Sciatic nerve (tissue), 2 donors: ENCODE measurements around the gene PBX1. TPM values are rescaled to one million over a fixed set of nuclear protein-coding genes. Genes with fewer than 3 reads are reported as not detected.

Source experiments
- ATAC-seq: fragments of 200-7000 bp; cut with Tn5 transposase; one replicate; pipeline ENCODE4 v1.9.1; 2020; ENCODE audit warnings: mild to moderate bottlenecking, moderate library complexity
- DNase-seq: peaks from one replicate; pipeline ENCODE4 v3.0.0-alpha.2; 2020; ENCODE audit warnings: low spot score
- intact Hi-C: fragments of 100-400 bp; cut with DNase I; formaldehyde crosslinking; loops from one replicate; pipeline ENCODE4 v1.14.2; 2022
- total RNA-seq: library from RNA; stranded (reverse); fragmentation: NEBNext Ultra II Directional; extraction: Animal tissue kit (Norgen Biotek cat#: 25700); gene quantifications from one replicate; pipeline ENCODE4 v1.2.1, GENCODE V29; 2021
- donor health status: DM: no; HTN: no; CAD: no.
- donor health status: DM: no; HTN: no; CAD: no.

PBX1 gene
- total RNA-seq, 1 donor from 2014 or later, result 72.9 TPM

GRCh38 chr1:164856381-164856780 lies 297.4 kb downstream of the PBX1 start:
- intact Hi-C loops, result no loop called here
- DNase-seq, result no peak
- no peak for ATAC-seq

- no peak for DNase-seq
- intact Hi-C loops, result no loop called here
- ATAC-seq, result no peak
These were observed 298.5 kb downstream of the PBX1 start for GRCh38 chr1:164857439-164857838.

GRCh38 chr1:164858096-164858632 lies 299.2 kb downstream of the PBX1 start:
- ATAC-seq, result no peak
- intact Hi-C loops, result no loop called here
- no peak for DNase-seq

- intact Hi-C loops, result no loop called here
- DNase-seq (no peak), ATAC-seq (no peak)
These were observed 302.6 kb downstream of the PBX1 start for GRCh38 chr1:164861632-164862031.

- DNase-seq (no peak), ATAC-seq (no peak)
- intact Hi-C loops, result no loop called here
These were observed 304.1 kb downstream of the PBX1 start for GRCh38 chr1:164863056-164863455.

- DNase-seq, result no peak
- ATAC-seq, result no peak
- intact Hi-C loops, result no loop called here
These were observed 305.2 kb downstream of the PBX1 start for GRCh38 chr1:164864161-164864560.

- no peak for ATAC-seq
- no peak for DNase-seq
- intact Hi-C loops, result no loop called here
These were observed 306.4 kb downstream of the PBX1 start for GRCh38 chr1:164865385-164865784.

- ATAC-seq (no peak), DNase-seq (no peak)
- intact Hi-C loops, result no loop called here
These were observed 308.6 kb downstream of the PBX1 start for GRCh38 chr1:164867590-164867989.

GRCh38 chr1:164868990-164869389 lies 310.0 kb downstream of the PBX1 start:
- no peak for DNase-seq
- intact Hi-C loops, result no loop called here
- no peak for ATAC-seq

- intact Hi-C loops, result no loop called here
- ATAC-seq (no peak), DNase-seq (no peak)
These were observed 316.5 kb downstream of the PBX1 start for GRCh38 chr1:164875518-164875917.

- DNase-seq, result no peak
- intact Hi-C loops, result no loop called here
- ATAC-seq, result no peak
These were observed 317.6 kb downstream of the PBX1 start for GRCh38 chr1:164876398-164877116.

GRCh38 chr1:164880199-164880598 lies 321.2 kb downstream of the PBX1 start:
- ATAC-seq (no peak), DNase-seq (no peak)
- intact Hi-C loops, result no loop called here

- ATAC-seq (no peak), DNase-seq (no peak)
- intact Hi-C loops, result no loop called here
These were observed 321.7 kb downstream of the PBX1 start for GRCh38 chr1:164880644-164881043.

GRCh38 chr1:164885311-164885710 lies 326.3 kb downstream of the PBX1 start:
- DNase-seq, result no peak
- intact Hi-C loops, result no loop called here
- ATAC-seq, result no peak

GRCh38 chr1:164886101-164886500 lies 327.1 kb downstream of the PBX1 start:
- intact Hi-C loops, result no loop called here
- no peak for ATAC-seq
- no peak for DNase-seq

- DNase-seq (no peak), ATAC-seq (no peak)
- intact Hi-C loops, result no loop called here
These were observed 332.6 kb downstream of the PBX1 start for GRCh38 chr1:164891615-164892014.

- intact Hi-C loops, result no loop called here
- ATAC-seq (no peak), DNase-seq (no peak)
These were observed 336.3 kb downstream of the PBX1 start for GRCh38 chr1:164895026-164895912.

- no peak for ATAC-seq
These were observed 342.0 kb downstream of the PBX1 start for GRCh38 chr1:164901031-164901430.

More at GRCh38 chr1:164901031-164901430, 342.0 kb downstream of the PBX1 start:
- DNase-seq, result no peak
- intact Hi-C loops, result no loop called here
